BLaER1 treated with 17β-estradiol and CSF1 and Interleukin-3, amounts not matched to agents 10 nM and 100 nM (cell line): ENCODE data around the gene CLP1.
"Not testable (repeated sequence)": the region's sequence is repeated elsewhere in the genome, so short reads cannot be mapped to it uniquely, and the experiment has no call there.

ENCODE experiments used
- H3K27ac ChIP-seq, 11 experiments: shearing (Covaris generic); formaldehyde crosslinking; 2 replicates each; pipeline ENCODE4 v1.8.1; 2022
- H3K27me3 ChIP-seq, 11 experiments: shearing (Covaris generic); formaldehyde crosslinking; 2 replicates each; pipeline ENCODE4 v1.8.1; 2022
- H3K36me3 ChIP-seq, 11 experiments: shearing (Covaris generic); formaldehyde crosslinking; 2 replicates each; pipeline ENCODE4 v1.8.1; 2022
- H3K4me1 ChIP-seq, 10 experiments: shearing (Covaris generic); formaldehyde crosslinking; 2 replicates each; pipeline ENCODE4 v1.8.1; 2022
- H3K4me2 ChIP-seq, 11 experiments: shearing (Covaris generic); formaldehyde crosslinking; 2 replicates each; pipeline ENCODE4 v1.8.1; 2022
- H3K4me3 ChIP-seq, 10 experiments: shearing (Covaris generic); formaldehyde crosslinking; 2 replicates each; pipeline ENCODE4 v1.8.1; 2022
- H3K9ac ChIP-seq, 11 experiments: shearing (Covaris generic); formaldehyde crosslinking; 2 replicates each; pipeline ENCODE4 v1.8.1; 2022
- H3K9me3 ChIP-seq, 11 experiments: shearing (Covaris generic); formaldehyde crosslinking; replicated peaks in 1 of 11; 2 replicates each; pipeline ENCODE4 v1.8.1; 2022
- H4K20me1 ChIP-seq, 11 experiments: shearing (Covaris generic); formaldehyde crosslinking; 2 replicates each; pipeline ENCODE4 v1.8.1; 2022
- Cebpa-rat ChIP-seq, 11 experiments: shearing (Covaris generic); IDR thresholded peaks; 2 replicates each; pipeline ENCODE4 v1.8.1; 2022

CLP1 gene

DNA sequence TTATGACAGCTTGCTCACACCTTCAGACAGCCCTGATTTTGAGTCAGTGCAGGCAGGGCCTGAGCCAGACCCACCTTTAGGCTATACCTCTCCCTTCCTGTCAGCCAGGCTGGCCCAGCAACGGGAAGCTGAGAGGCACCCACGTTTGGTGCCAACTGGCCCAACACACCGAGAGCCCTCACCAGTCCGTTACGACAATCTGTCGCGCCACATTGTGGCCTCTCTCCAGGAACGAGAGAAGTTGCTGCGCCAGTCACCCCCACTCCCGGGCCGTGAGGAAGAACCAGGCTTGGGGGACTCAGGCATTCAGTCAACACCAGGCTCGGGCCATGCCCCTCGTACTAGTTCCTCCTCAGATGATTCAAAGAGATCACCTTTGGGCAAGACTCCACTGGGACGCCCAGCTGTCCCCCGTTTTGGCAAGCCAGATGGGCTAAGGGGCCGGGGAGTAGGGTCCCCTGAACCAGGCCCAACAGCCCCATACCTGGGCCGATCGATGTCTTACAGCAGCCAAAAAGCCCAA, 41.3 kb downstream of the CLP1 start:
- no peak overlapping the region for H3K4me2 ChIP-seq
- no peaks in the 10 kb centered on the region for H3K4me1 ChIP-seq
- peaks cover 95 to 100% (median 99%) of the 10 kb centered on the region in 11 experiments for H3K36me3 ChIP-seq
- no peaks in the 10 kb centered on the region for H3K9me3 ChIP-seq
- no peak overlapping the region for H3K4me3 ChIP-seq
- TF ChIP-seq Cebpa-rat (IDR thresholded peaks at IDR 0.05): no peak
- H4K20me1 ChIP-seq: peaks cover 0 to 68% (median 37%) of the 10 kb centered on the region in 11 experiments; a peak in 18 of 22 replicates
- no peak overlapping the region; a peak in 1 of 22 replicates for H3K9ac ChIP-seq
- no peaks in the 10 kb centered on the region for H3K27me3 ChIP-seq
- no peak overlapping the region for H3K27ac ChIP-seq

DNA sequence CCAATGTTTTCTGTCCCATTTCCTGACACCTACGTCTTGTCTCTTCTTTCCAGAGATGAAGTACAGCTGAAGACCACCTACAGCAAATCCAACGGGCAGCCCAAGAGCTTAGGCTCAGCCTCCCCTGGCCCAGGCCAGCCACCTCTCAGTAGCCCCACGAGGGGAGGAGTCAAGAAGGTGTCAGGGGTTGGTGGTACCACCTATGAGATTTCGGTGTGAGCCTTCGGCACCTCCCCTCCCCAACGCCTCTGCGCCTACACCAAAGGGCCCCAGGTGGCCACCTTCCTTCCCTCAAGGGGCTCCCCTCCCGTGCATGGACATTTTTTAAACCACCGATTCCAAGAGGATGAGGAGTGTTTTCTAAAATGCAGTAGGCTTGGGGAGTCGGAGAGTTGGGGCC, 42.3 kb downstream of the CLP1 start:
- H3K4me2 ChIP-seq: no peak overlapping the region
- no peaks in the 10 kb centered on the region for H3K4me1 ChIP-seq
- no peak overlapping the region for H3K9ac ChIP-seq
- no peak for TF ChIP-seq Cebpa-rat (IDR thresholded peaks at IDR 0.05)
- H3K27ac ChIP-seq: no peak overlapping the region
- H3K9me3 ChIP-seq: no peaks in the 10 kb centered on the region
- H4K20me1 ChIP-seq: peaks cover 0 to 69% (median 44%) of the 10 kb centered on the region in 11 experiments; a peak in 19 of 22 replicates
- no peaks in the 10 kb centered on the region for H3K27me3 ChIP-seq
- H3K36me3 ChIP-seq: peaks cover 95 to 100% (median 99%) of the 10 kb centered on the region in 11 experiments
- H3K4me3 ChIP-seq: no peak overlapping the region

- H3K4me1 ChIP-seq: no peaks in the 10 kb centered on the region
- peaks cover 92 to 100% (median 99%) of the 10 kb centered on the region in 11 experiments for H3K36me3 ChIP-seq
- no peaks in the 10 kb centered on the region for H3K27me3 ChIP-seq
Observed at GRCh38 chr11:57700425-57700824, 42.9 kb downstream of the CLP1 start.

DNA sequence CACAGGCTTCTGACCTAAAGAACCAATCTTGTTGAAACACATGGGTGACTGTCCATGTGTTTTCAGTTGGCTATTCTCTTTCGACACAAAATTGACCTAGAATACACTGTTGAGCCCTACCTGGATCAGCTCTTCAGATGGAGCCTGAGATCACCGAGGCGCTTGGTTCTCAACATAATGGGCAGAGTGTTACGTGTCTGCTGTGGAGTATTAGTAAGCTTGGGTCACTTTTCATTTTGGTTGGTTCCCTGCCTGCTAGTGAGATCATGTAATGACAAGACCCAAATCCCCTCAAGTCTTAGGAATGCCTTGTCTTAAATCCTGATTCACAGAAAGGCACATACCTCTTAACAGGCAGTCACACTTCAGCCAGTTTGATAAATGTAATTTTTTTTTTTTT, 45.8 kb downstream of the CLP1 start:
- no peak for TF ChIP-seq Cebpa-rat (IDR thresholded peaks at IDR 0.05)
- Histone ChIP-seq H3K36me3 (peaks cover 80 to 99% (median 86%) of the 10 kb centered on the region in 11 experiments), H3K27me3 (no peaks in the 10 kb centered on the region), H3K27ac (no peak overlapping the region), H3K4me2 (no peak overlapping the region), H3K9me3 (no peaks in the 10 kb centered on the region), H3K4me3 (no peak overlapping the region), H3K9ac (peak overlapping the region in 1 of 11 experiments; percentile 2; a peak in 1 of 22 replicates), H3K4me1 (peaks cover 0 to 7% (median 0%) of the 10 kb centered on the region in 10 experiments; a peak in 1 of 20 replicates), H4K20me1 (peaks cover 0 to 78% (median 54%) of the 10 kb centered on the region in 11 experiments; a peak in 20 of 22 replicates)

More at GRCh38 chr11:57700425-57700824, 42.9 kb downstream of the CLP1 start:
- Histone ChIP-seq H3K9me3 (no peaks in the 10 kb centered on the region), H3K27ac (no peak overlapping the region), H3K4me2 (no peak overlapping the region), H3K9ac (no peak overlapping the region), H3K4me3 (no peak overlapping the region), H4K20me1 (peaks cover 0 to 68% (median 46%) of the 10 kb centered on the region in 11 experiments; a peak in 19 of 22 replicates)
- TF ChIP-seq Cebpa-rat (IDR thresholded peaks at IDR 0.05): no peak

DNA sequence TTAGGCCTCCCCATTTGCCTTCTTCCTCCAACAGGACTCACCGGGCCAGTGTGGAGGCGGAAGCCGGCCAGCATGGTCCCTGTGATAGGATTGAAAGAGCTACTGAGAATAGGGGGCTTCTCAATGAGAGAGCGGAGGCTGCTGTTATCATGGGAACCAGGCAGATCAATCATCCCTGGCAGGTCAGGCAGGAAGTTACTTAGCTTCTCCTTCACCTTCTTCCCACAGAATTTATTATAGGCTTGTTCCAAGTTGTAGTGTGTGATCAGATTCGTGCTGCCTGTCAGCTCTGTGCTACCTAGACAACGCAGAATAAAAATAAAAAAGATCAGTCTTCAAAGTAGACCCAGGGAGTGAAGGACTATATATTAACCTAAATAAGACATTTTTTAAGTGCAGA, 47.4 kb downstream of the CLP1 start:
- Histone ChIP-seq H3K4me3 (no peak overlapping the region), H3K9me3 (no peaks in the 10 kb centered on the region), H3K27me3 (no peaks in the 10 kb centered on the region), H3K4me1 (peaks cover under 1 to 22% (median 4%) of the 10 kb centered on the region in 10 experiments; a peak in 15 of 20 replicates), H3K27ac (no peak overlapping the region), H4K20me1 (peaks cover 0 to 82% (median 48%) of the 10 kb centered on the region in 11 experiments; a peak in 18 of 22 replicates), H3K9ac (no peak overlapping the region), H3K4me2 (no peak overlapping the region), H3K36me3 (peaks cover 72 to 96% (median 84%) of the 10 kb centered on the region in 11 experiments)
- TF ChIP-seq Cebpa-rat (IDR thresholded peaks at IDR 0.05): no peak

DNA sequence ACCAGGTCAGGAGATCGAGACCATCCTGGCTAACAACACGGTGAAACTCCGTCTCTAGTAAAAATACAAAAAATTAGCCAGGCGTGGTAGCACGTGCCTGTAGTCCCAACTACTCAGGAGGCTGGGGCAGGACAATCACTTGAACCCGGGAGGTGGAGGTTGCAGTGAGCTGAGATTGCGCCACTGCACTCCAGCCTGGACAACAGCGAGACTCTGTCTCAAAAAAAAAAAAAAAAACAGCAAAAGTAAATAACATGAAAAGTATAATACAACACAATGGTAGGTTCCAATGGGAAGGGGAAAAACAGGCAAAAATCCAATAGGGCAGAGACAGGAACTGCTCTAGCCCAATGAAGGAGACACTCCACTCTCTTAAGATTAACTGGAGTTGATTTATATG, 47.9 kb downstream of the CLP1 start:
- not testable (repeated sequence) for H3K4me2 ChIP-seq, H3K27me3 ChIP-seq, H3K27ac ChIP-seq, H3K9me3 ChIP-seq, H3K9ac ChIP-seq, H3K4me3 ChIP-seq
- Histone ChIP-seq H3K4me1 (peaks cover 5 to 27% (median 9%) of the 10 kb centered on the region in 10 experiments; a peak in 18 of 20 replicates), H3K36me3 (peaks cover 67 to 95% (median 79%) of the 10 kb centered on the region in 11 experiments), H4K20me1 (peaks cover 0 to 85% (median 48%) of the 10 kb centered on the region in 11 experiments; a peak in 18 of 22 replicates)

GRCh38 chr11:57709802-57710367, 52.3 kb downstream of the CLP1 start:
- peak overlapping the region in 2 of 11 experiments; percentile 1 to 87; a peak in 2 of 22 replicates for H3K9ac ChIP-seq
- H3K27me3 ChIP-seq: no peaks in the 10 kb centered on the region
- no peak overlapping the region for H3K4me3 ChIP-seq
- H3K4me2 ChIP-seq: peak overlapping the region in 8 of 11 experiments; percentile 87 to 97 (median 92); a peak in 7 of 22 replicates
- H3K9me3 ChIP-seq: peaks cover 0 to 6% (median 4%) of the 10 kb centered on the region in 11 experiments; a peak in 7 of 22 replicates
- H4K20me1 ChIP-seq: peaks cover 0 to 84% (median 33%) of the 10 kb centered on the region in 11 experiments; a peak in 18 of 22 replicates
- no peak overlapping the region for H3K27ac ChIP-seq
- peak in 5 of 11 experiments; percentile 24 to 55 (median 43); a peak in 4 of 22 replicates for TF ChIP-seq Cebpa-rat (IDR thresholded peaks at IDR 0.05)
- peaks cover 31 to 56% (median 35%) of the 10 kb centered on the region in 10 experiments for H3K4me1 ChIP-seq
- peaks cover 27 to 69% (median 40%) of the 10 kb centered on the region in 11 experiments for H3K36me3 ChIP-seq
